AG04450 (cell line): ENCODE data around the gene UGT1A4. TPM values are rescaled to one million over a fixed set of nuclear protein-coding genes. Genes with fewer than 3 reads are reported as not detected.

ENCODE experiments used
- CTCF ChIA-PET: fragments of 300-600, 350-600 bp; formaldehyde crosslinking; extraction: SDS; loops from one replicate; lab custom pipeline; 2022; ENCODE audit warnings: antibody characterized with exemption, inconsistent platforms; lab: Charles Lee
- POLR2A ChIA-PET: fragments of 350-600 bp; formaldehyde crosslinking; extraction: SDS; loops from one replicate; lab custom pipeline; 2021; ENCODE audit warnings: antibody characterized with exemption, inconsistent platforms; lab: Yijun Ruan, JAX
- DNase-seq: peaks from one replicate; pipeline ENCODE4 v3.0.0-alpha.2; 2011; ENCODE audit warnings: low read depth, low spot score
- H3K27ac ChIP-seq: one replicate; pipeline ENCODE4 v1.5.1; 2012; ENCODE audit warnings: low read depth, low read length, control low read depth
- H3K27me3 ChIP-seq: one replicate; pipeline ENCODE4 v1.6.0; 2012; ENCODE audit warnings: low read length; ENCODE audit not compliant: control insufficient read depth, insufficient read depth
- H3K4me3 ChIP-seq: 2 replicates; pipeline ENCODE4 v1.5.1; 2011; ENCODE audit warnings: mild to moderate bottlenecking, low read depth, low read length, control low read depth
- H3K9me3 ChIP-seq: 2 replicates; pipeline ENCODE4 v1.5.1; 2012; ENCODE audit warnings: low read length; ENCODE audit not compliant: control insufficient read depth, insufficient read depth
- polyA plus RNA-seq: library from polyadenylated mRNA; depleted of rRNA; stranded (reverse); fragments of >200 nt; gene quantifications from 2 replicates; pipeline ENCODE4 v1.2.3, GENCODE V29; 2011
- TF ChIP-seq, protein P1 (sequence below): IDR thresholded peaks from 2 replicates; pipeline ENCODE4 v1.5.1; 2011; ENCODE audit warnings: low read depth, low read length, control low read depth, inconsistent platforms

Gene UGT1A4
- polyA plus RNA-seq, 1 experiment: not detected

DNA sequence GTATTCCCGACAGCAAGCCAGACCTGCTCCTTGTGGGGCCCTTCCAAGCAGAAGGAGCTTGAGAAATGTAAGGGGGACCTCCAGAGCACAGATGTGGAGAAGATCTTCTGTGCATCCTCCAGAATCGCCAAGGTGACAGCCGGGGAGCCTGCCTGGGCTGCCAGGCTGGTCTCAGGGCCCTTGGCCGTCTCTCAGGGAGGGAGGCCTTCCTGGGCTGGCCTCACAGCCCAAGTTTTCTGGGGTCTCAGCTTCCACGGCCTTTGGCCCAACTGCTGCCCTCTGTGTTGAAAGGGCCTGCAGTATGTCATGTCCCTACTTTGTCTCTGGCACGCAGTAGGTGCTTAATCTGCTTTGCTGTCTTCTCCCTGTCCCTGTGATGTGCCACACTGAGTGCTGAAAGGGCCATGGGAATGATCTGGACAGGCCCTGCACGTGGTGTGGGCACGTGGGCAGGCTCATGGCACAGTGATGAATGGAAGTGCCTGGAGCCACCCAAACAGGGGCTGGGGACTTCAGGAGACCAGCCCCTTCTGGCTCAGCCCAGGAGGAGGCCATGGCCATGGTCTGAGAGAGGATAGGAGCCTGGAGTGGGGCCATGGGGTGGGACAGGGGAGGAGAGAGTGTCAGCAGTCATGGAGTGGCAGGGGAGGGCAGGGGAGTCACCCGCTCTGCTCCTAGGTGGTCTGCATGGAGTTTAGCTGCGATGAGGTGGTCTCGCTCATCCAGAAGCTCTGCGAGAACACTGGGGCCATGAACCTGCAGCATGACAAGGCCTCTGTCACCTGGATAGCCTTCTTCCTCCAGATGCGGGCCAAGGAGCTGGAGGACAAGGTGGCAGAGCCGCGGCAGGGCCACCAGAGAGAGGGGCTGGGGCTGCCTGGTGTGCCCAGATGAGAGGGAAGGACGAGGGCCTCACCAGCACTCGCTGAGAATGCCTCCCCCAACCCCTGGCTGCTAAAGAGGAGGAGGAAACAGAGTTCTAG is 100.4 kb downstream of the UGT1A4 start:
- ChIA-PET POLR2A (no interaction called here), CTCF (no interaction called here)
- no peak overlapping the region for H3K4me3 ChIP-seq
- peaks cover 9% of the 10 kb centered on the region for H3K27me3 ChIP-seq
- TF ChIP-seq, protein P1, sequence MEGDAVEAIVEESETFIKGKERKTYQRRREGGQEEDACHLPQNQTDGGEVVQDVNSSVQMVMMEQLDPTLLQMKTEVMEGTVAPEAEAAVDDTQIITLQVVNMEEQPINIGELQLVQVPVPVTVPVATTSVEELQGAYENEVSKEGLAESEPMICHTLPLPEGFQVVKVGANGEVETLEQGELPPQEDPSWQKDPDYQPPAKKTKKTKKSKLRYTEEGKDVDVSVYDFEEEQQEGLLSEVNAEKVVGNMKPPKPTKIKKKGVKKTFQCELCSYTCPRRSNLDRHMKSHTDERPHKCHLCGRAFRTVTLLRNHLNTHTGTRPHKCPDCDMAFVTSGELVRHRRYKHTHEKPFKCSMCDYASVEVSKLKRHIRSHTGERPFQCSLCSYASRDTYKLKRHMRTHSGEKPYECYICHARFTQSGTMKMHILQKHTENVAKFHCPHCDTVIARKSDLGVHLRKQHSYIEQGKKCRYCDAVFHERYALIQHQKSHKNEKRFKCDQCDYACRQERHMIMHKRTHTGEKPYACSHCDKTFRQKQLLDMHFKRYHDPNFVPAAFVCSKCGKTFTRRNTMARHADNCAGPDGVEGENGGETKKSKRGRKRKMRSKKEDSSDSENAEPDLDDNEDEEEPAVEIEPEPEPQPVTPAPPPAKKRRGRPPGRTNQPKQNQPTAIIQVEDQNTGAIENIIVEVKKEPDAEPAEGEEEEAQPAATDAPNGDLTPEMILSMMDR: no peak
- no peaks in the 10 kb centered on the region; the same call in 1 of the 2 replicates for H3K9me3 ChIP-seq
- DNase-seq: no peak
- H3K27ac ChIP-seq: no peak overlapping the region

- TF ChIP-seq, protein P1: no peak
- Histone ChIP-seq H3K27ac (no peak overlapping the region), H3K9me3 (no peaks in the 10 kb centered on the region; the same call in 1 of the 2 replicates), H3K27me3 (peaks cover 9% of the 10 kb centered on the region), H3K4me3 (no peak overlapping the region)
- ChIA-PET POLR2A (no interaction called here), CTCF (no interaction called here)
- no peak for DNase-seq
These were observed 101.6 kb downstream of the UGT1A4 start for GRCh38 chr2:233819884-233820773.

DNA sequence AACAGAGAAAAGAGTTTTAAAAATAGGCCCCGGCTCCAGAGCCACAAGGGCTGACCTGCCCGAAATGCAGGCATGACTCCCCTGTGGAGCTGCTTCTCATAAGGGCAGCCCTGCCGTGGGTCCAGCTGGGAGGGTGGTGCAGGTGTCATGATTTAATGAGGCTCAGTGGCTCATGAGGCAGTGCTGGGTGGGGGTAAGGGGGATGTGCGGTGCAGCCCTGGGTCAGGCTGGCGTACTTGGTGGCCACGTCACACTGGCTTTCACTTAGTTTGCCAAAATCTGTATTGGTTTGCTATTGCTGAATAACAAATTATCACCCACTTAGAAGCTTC is 102.2 kb downstream of the UGT1A4 start:
- no peak for DNase-seq
- Histone ChIP-seq H3K27me3 (peaks cover 9% of the 10 kb centered on the region), H3K9me3 (no peaks in the 10 kb centered on the region; the same call in 1 of the 2 replicates), H3K27ac (no peak overlapping the region), H3K4me3 (no peak overlapping the region)
- CTCF ChIA-PET: no interaction called here
- POLR2A ChIA-PET: no interaction called here
- TF ChIP-seq, protein P1: no peak

DNA sequence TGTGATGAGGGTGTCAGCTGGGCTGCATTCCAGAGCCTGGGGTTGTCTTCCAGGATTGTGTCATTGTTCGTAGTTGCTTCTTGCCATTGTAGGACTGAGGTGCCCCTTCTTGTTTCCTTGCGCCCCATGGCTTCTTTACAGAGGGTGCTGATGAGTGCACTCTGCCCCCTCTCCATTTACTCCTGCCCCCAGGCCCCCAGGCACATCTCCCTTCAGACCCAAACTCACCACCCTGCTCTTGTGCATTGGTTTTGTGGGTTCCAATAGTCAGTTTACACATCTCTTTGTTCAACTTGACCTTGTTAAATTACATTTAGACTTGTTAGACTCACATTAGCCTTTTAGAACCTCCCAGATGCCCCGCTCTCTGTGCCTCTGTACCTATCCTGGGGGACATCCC is 102.7 kb downstream of the UGT1A4 start:
- no peak for DNase-seq
- Histone ChIP-seq H3K9me3 (no peaks in the 10 kb centered on the region; the same call in 1 of the 2 replicates), H3K4me3 (no peak overlapping the region), H3K27ac (no peak overlapping the region), H3K27me3 (peaks cover 9% of the 10 kb centered on the region)
- ChIA-PET POLR2A (no interaction called here), CTCF (no interaction called here)
- TF ChIP-seq, protein P1: no peak

DNA sequence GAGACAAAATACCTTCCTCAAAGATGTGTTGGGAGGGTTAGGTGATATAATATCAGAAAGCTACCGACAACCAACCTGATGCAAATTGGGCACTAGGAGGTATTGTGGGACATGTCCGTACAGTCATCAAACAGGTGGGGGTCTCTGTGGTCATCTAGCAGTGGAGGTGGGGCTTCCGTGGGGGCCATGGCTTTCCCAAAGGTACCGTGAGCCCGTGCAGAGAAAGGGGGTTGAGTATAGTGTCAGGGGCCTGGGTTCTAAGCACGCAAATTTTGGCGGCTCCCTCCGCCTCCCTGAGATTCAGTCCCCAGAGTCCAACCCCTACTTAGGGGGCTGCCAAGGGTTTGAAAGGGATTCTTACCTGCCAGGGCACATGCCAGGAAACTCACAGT is 103.2 kb downstream of the UGT1A4 start:
- TF ChIP-seq, protein P1: no peak
- Histone ChIP-seq H3K27me3 (peaks cover 9% of the 10 kb centered on the region), H3K4me3 (no peak overlapping the region), H3K27ac (no peak overlapping the region), H3K9me3 (no peaks in the 10 kb centered on the region; the same call in 1 of the 2 replicates)
- ChIA-PET CTCF (no interaction called here), POLR2A (no interaction called here)
- no peak for DNase-seq
